ENCODE measurements around the gene RNF31.

Gene RNF31

GRCh38 chr14:24129410-24129998 lies 17.8 kb upstream of the RNF31 start:
- no peaks in the 10 kb centered on the region for H3K79me2 ChIP-seq (ENCODE audit: low read length)
- H3K9me2 ChIP-seq (replicated peaks; ENCODE audit: insufficient read depth, low read length), result no peaks in the 10 kb centered on the region
- no peak overlapping the region for H3K9ac ChIP-seq (ENCODE audit: low read length)
- no peak for DNase-seq
- no peaks in the 10 kb centered on the region for H3K36me3 ChIP-seq (replicated peaks; ENCODE audit: insufficient read depth, low read length)
- H3K4me2 ChIP-seq (ENCODE audit: low read depth, low read length), result no peak overlapping the region
- no peaks in the 10 kb centered on the region for H3K4me1 ChIP-seq (ENCODE audit: low read length)
- H3F3A ChIP-seq (ENCODE audit: insufficient read depth, low read length), result no peaks in the 10 kb centered on the region
- H3K4me3 ChIP-seq (ENCODE audit: low read length), result no peak overlapping the region
- no peak overlapping the region for H3K27ac ChIP-seq (ENCODE audit: low read length)
- no peaks in the 10 kb centered on the region for H3K9me3 ChIP-seq (replicated peaks; ENCODE audit: insufficient read depth, low read length)
- H3K27me3 ChIP-seq (replicated peaks; ENCODE audit: insufficient read depth, low read length), result no peaks in the 10 kb centered on the region
- no peak overlapping the region for H2AFZ ChIP-seq (ENCODE audit: low read length)
- TF ChIP-seq EZH2phosphoT487 (IDR thresholded peaks at IDR 0.05; ENCODE audit: low read length) (no peak), EZH2 (optimal IDR thresholded peaks at IDR 0.05; ENCODE audit: low read depth, low read length) (no peak), CTCF (IDR thresholded peaks at IDR 0.05; ENCODE audit: low read length) (no peak)
- no peaks in the 10 kb centered on the region for H4K20me1 ChIP-seq (ENCODE audit: insufficient read depth, low read length)

DNA sequence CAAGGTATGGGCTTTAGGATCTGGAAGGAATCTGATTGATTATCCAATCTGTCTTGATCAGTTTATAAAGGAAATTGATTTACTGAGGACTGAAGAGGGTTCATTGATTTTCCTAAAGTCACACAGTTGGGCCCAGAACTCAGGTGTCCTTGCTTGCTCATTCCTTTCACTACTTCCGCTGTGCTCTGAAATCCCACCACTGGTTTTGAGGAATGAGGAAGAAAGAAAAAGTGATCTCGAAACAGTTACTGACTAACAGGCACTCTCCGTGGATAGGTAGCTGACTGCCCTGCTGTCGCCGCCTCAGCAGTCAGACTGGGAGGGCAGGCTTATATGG lies 16.9 kb upstream of the RNF31 start, which contains the start of gene FITM1:
TSS of gene FITM1 (plus strand) at position 280 of the 337 bp plus-strand sequence. CDS start 905 bp downstream, outside the sequence.
- Histone ChIP-seq H3F3A (ENCODE audit: insufficient read depth, low read length) (no peaks in the 10 kb centered on the region), H3K27me3 (replicated peaks; ENCODE audit: insufficient read depth, low read length) (no peaks in the 10 kb centered on the region), H3K9me3 (replicated peaks; ENCODE audit: insufficient read depth, low read length) (no peaks in the 10 kb centered on the region), H3K4me3 (ENCODE audit: low read length) (no peak within 1 kb of the TSS), H3K9me2 (replicated peaks; ENCODE audit: insufficient read depth, low read length) (no peaks in the 10 kb centered on the region), H2AFZ (ENCODE audit: low read length) (no peak within 1 kb of the TSS), H3K4me2 (ENCODE audit: low read depth, low read length) (no peak within 1 kb of the TSS), H3K4me1 (ENCODE audit: low read length) (no peaks in the 10 kb centered on the region), H3K36me3 (replicated peaks; ENCODE audit: insufficient read depth, low read length) (no peaks in the 10 kb centered on the region), H3K9ac (ENCODE audit: low read length) (no peak within 1 kb of the TSS), H4K20me1 (ENCODE audit: insufficient read depth, low read length) (no peaks in the 10 kb centered on the region), H3K27ac (ENCODE audit: low read length) (no peak within 1 kb of the TSS), H3K79me2 (ENCODE audit: low read length) (no peaks in the 10 kb centered on the region)
- TF ChIP-seq EZH2phosphoT487 (IDR thresholded peaks at IDR 0.05; ENCODE audit: low read length) (no peak), EZH2 (optimal IDR thresholded peaks at IDR 0.05; ENCODE audit: low read depth, low read length) (no peak), CTCF (IDR thresholded peaks at IDR 0.05; ENCODE audit: low read length) (no peak)
- DNase-seq, result no peak

DNA sequence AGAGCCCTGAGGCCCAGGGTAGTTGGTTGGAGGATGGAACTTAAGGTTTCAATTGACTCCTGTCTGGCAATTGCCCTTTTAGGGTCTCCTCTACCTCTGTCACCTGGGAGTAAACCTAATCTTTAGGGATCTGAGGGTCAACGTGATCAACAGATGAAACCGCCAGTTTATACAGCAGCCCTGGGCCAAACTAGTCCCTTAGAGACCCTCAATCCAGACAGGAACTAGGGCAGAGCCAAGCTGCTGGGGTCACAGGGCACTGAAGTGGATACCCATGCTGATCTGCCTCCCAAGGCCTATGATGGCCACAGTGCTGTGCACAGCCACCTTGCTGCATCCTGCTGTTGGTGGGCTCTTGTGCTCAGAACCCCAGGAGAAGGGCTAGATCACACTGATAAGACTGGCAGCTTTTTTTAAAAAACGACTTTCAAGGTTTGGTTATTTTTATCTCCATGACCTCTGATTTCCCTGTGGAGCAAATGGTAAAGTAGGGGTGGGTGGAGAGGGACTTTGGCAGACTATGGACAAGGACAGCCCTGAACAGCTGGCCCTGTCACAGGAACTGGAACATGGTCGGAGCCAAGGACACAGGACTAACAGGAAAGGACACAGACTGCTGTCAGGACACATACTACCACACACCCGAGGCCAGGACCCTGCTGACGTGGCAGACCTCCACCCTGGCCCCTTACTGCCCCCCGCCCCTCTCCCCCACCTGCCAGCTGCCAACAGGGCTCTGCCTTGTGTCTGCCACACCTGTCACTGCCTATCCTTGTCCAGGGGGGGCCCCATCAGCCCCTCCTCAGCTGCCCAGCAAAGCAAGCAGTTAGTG lies 16.4 kb upstream of the RNF31 start:
- H3K4me3 ChIP-seq (ENCODE audit: low read length), result no peak overlapping the region
- no peaks in the 10 kb centered on the region for H3K79me2 ChIP-seq (ENCODE audit: low read length)
- no peaks in the 10 kb centered on the region for H4K20me1 ChIP-seq (ENCODE audit: insufficient read depth, low read length)
- TF ChIP-seq EZH2phosphoT487 (IDR thresholded peaks at IDR 0.05; ENCODE audit: low read length), result no peak
- no peak for TF ChIP-seq CTCF (IDR thresholded peaks at IDR 0.05; ENCODE audit: low read length)
- no peak for TF ChIP-seq EZH2 (optimal IDR thresholded peaks at IDR 0.05; ENCODE audit: low read depth, low read length)
- H3K9me3 ChIP-seq (replicated peaks; ENCODE audit: insufficient read depth, low read length), result no peaks in the 10 kb centered on the region
- DNase-seq, result no peak
- H3K9me2 ChIP-seq (replicated peaks; ENCODE audit: insufficient read depth, low read length), result no peaks in the 10 kb centered on the region
- H3K4me2 ChIP-seq (ENCODE audit: low read depth, low read length), result no peak overlapping the region
- no peak overlapping the region for H3K9ac ChIP-seq (ENCODE audit: low read length)
- H3F3A ChIP-seq (ENCODE audit: insufficient read depth, low read length), result 0 out of 2 replicates have a peak, but pooled peaks cover 2% of the 10 kb centered on the region
- H3K36me3 ChIP-seq (replicated peaks; ENCODE audit: insufficient read depth, low read length), result no peaks in the 10 kb centered on the region
- H3K4me1 ChIP-seq (ENCODE audit: low read length), result no peaks in the 10 kb centered on the region
- no peaks in the 10 kb centered on the region for H3K27me3 ChIP-seq (replicated peaks; ENCODE audit: insufficient read depth, low read length)
- no peak overlapping the region for H2AFZ ChIP-seq (ENCODE audit: low read length)
- H3K27ac ChIP-seq (ENCODE audit: low read length), result no peak overlapping the region
